Common myeloid progenitor, CD34-positive (primary cell): ENCODE measurements around the gene POMP.

Experiments
- CTCF ChIA-PET: fragments of 350-600 bp; sonication (Branson Sonifier 250); formaldehyde crosslinking; loops from one replicate; lab custom pipeline; 2021; ENCODE audit warnings: antibody characterized with exemption; lab: Charles Lee
- POLR2A ChIA-PET: fragments of 350-600 bp; sonication (Branson Sonifier 250); formaldehyde crosslinking; loops from one replicate; lab custom pipeline; 2021; ENCODE audit warnings: antibody characterized with exemption; lab: Charles Lee
- DNase-seq, 3 donors: peaks; one replicate each; pipeline versions ENCODE4 v3.0.0 to v3.0.0-alpha.2; 2013
- H3K27ac ChIP-seq, 2 experiments: 1 replicate in 1 of 2; 2 replicates in 1 of 2; pipeline ENCODE4 v1.7.0; 2013; ENCODE audit warnings: inconsistent platforms in 2 of 2, low read length in 2 of 2, mild to moderate bottlenecking in 2 of 2, low read depth in 1 of 2, moderate library complexity in 1 of 2; ENCODE audit not compliant: severe bottlenecking in 2 of 2, insufficient read depth in 1 of 2, poor library complexity in 1 of 2
- H3K27me3 ChIP-seq, 5 experiments: replicated peaks in 2 of 5; 1 replicate in 3 of 5; 2 replicates in 2 of 5; pipeline versions ENCODE4 v1.6.1 to v1.7.0; 2013; ENCODE audit warnings: low read length in 4 of 5, mild to moderate bottlenecking in 2 of 5, moderate library complexity in 2 of 5, inconsistent platforms in 1 of 5; ENCODE audit not compliant: insufficient read depth in 5 of 5, control insufficient read depth in 4 of 5
- H3K36me3 ChIP-seq, 4 experiments: 1 replicate in 2 of 4; 2 replicates in 2 of 4; pipeline versions ENCODE4 v1.6.1 to v1.7.0; 2013; ENCODE audit warnings: low read length in 3 of 4, control low read depth in 1 of 4, mild to moderate bottlenecking in 1 of 4; ENCODE audit not compliant: control insufficient read depth in 4 of 4, insufficient read depth in 4 of 4
- H3K4me1 ChIP-seq, 4 experiments: 1 replicate in 3 of 4; 2 replicates in 1 of 4; pipeline versions ENCODE4 v1.6.1 to v1.7.1; 2013; ENCODE audit warnings: low read length in 3 of 4, mild to moderate bottlenecking in 3 of 4, control low read depth in 1 of 4, inconsistent platforms in 1 of 4, moderate library complexity in 1 of 4; ENCODE audit not compliant: control insufficient read depth in 4 of 4, insufficient read depth in 4 of 4; ENCODE audit errors: control extremely low read depth in 1 of 4
- H3K4me3 ChIP-seq, 7 experiments: 1 replicate in 4 of 7; 2 replicates in 3 of 7; pipeline versions ENCODE4 v1.5.1 to v1.7.0; 2013; ENCODE audit warnings: mild to moderate bottlenecking in 7 of 7, low read length in 6 of 7, moderate library complexity in 6 of 7, inconsistent platforms in 2 of 7, low read depth in 2 of 7, control low read depth in 1 of 7; ENCODE audit not compliant: insufficient read depth in 4 of 7, control insufficient read depth in 1 of 7; ENCODE audit errors: extremely low read depth in 1 of 7
- H3K9me3 ChIP-seq, 5 experiments: 1 replicate in 4 of 5; 2 replicates in 1 of 5; pipeline versions ENCODE4 v1.6.1 to v1.7.1; 2013; ENCODE audit warnings: low read length in 4 of 5, mild to moderate bottlenecking in 2 of 5, inconsistent platforms in 1 of 5, low read depth in 1 of 5, moderate library complexity in 1 of 5; ENCODE audit not compliant: control insufficient read depth in 4 of 5, insufficient read depth in 2 of 5; ENCODE audit errors: control extremely low read depth in 1 of 5
- WGBS: methylation state at CpG from one replicate; pipeline ENCODE4 v1.1.5; 2013; ENCODE audit not compliant: insufficient coverage; 5-methylcytosine and 5-hydroxymethylcytosine counted together

POMP gene

DNA sequence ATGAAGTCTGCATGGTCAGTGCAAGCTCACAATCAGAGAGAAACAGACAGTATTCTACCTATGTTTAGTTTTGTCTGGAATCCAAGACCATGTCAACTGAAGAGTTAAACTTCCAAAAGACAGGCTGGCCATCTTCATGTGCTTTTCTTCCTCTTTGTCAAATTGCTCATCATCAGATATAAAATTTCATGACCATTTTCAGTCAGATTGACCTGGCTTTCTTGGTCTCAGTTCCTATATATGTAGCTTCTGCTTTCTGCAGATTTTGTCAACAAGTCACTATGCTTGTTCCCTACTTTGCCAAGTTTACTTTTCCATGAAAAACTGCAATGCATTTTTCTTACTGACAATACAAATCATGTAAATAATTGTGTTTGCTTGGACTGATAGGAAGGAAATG lies 46.0 kb downstream of the POMP start:
- H3K4me1 ChIP-seq = peaks cover 0 to 11% (median 7%) of the 10 kb centered on the region in 4 experiments
- no peaks in the 10 kb centered on the region for H3K9me3 ChIP-seq
- DNase-seq = no peak
- ChIA-PET CTCF (interaction anchor here (1.0 kb wide), 1 partner anchor 13 kb away, joined by 4 read pairs; no protein-coding TSS in a partner anchor), POLR2A (no interaction called here)
- H3K27ac ChIP-seq = no peak overlapping the region
- no peak overlapping the region for H3K4me3 ChIP-seq
- peaks cover 7 to 21% (median 13%) of the 10 kb centered on the region in 4 experiments for H3K36me3 ChIP-seq
- no peaks in the 10 kb centered on the region for H3K27me3 ChIP-seq

GRCh38 chr13:28705461-28706083 lies 46.6 kb downstream of the POMP start:
- no peak for DNase-seq

GRCh38 chr13:28707629-28708427 lies 48.9 kb downstream of the POMP start:
- H3K27ac ChIP-seq = peak overlapping the region in 1 of 2 experiments; percentile 7
- no peaks in the 10 kb centered on the region for H3K9me3 ChIP-seq
- H3K4me1 ChIP-seq = peaks cover 0 to 11% (median 7%) of the 10 kb centered on the region in 4 experiments
- peaks cover 0 to 6% (median 3%) of the 10 kb centered on the region in 4 experiments for H3K36me3 ChIP-seq
- CTCF ChIA-PET = interaction anchor here (0.5 kb wide), 1 partner anchor 8 kb away, joined by 3 read pairs; no protein-coding TSS in a partner anchor
- POLR2A ChIA-PET = no interaction called here
- DNase-seq = peak; percentile 57 to 93 (median 91)
- H3K27me3 ChIP-seq = no peaks in the 10 kb centered on the region
- WGBS = 60% methylated on average over 3 of the region's 5 CpGs
- peak overlapping the region in 1 of 7 experiments; percentile 31 for H3K4me3 ChIP-seq

More at GRCh38 chr13:28705461-28706083, 46.6 kb downstream of the POMP start:
- WGBS = 100% methylated on average over 3 of the region's 5 CpGs
- H3K4me3 ChIP-seq = no peak overlapping the region
- H3K4me1 ChIP-seq = peaks cover 0 to 11% (median 7%) of the 10 kb centered on the region in 4 experiments
- H3K9me3 ChIP-seq = no peaks in the 10 kb centered on the region
- ChIA-PET CTCF (interaction anchor here (1.0 kb wide), 1 partner anchor 12 kb away, joined by 4 read pairs; no protein-coding TSS in a partner anchor), POLR2A (no interaction called here)
- H3K27me3 ChIP-seq = no peaks in the 10 kb centered on the region
- peaks cover 3 to 20% (median 10%) of the 10 kb centered on the region in 4 experiments for H3K36me3 ChIP-seq
- no peak overlapping the region for H3K27ac ChIP-seq

DNA sequence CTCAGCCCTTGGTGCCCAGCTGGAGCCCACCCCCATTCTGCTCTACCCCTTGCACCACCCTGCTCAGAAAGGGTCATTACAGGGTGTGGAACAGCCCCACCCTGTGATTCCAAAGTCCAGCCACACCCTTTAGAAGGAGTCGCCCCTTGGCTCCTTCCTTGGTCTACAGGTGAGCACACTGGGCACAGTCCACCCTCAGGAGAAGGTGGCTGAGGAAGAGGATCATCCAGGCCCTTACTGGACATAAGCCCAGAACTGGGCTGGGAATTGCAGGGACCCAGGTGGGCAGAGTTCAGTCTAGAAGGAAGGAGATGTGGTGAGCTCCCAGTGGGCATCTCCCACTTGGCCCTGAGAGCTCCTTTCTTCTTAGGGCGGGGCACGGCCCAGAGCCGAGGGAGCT lies 51.2 kb downstream of the POMP start:
- ChIA-PET CTCF (interaction anchor here (0.6 to 0.9 kb wide), 2 partner anchors 20 to 30 kb away, joined by 3 to 4 read pairs; no protein-coding TSS in a partner anchor), POLR2A (no interaction called here)
- DNase-seq = no peak
- Histone ChIP-seq H3K36me3 (peaks cover 2 to 8% (median 3%) of the 10 kb centered on the region in 4 experiments), H3K9me3 (no peaks in the 10 kb centered on the region), H3K27ac (no peak overlapping the region), H3K4me3 (no peak overlapping the region), H3K27me3 (no peaks in the 10 kb centered on the region), H3K4me1 (peaks cover 0 to 11% (median 7%) of the 10 kb centered on the region in 4 experiments)
- WGBS = 95% methylated on average over 4 of the region's 4 CpGs

GRCh38 chr13:28714651-28715050 lies 55.7 kb downstream of the POMP start:
- Histone ChIP-seq H3K27ac (no peak overlapping the region), H3K9me3 (no peaks in the 10 kb centered on the region), H3K4me3 (no peak overlapping the region), H3K36me3 (peaks cover 2 to 8% (median 3%) of the 10 kb centered on the region in 4 experiments), H3K4me1 (peaks cover 0 to 21% (median 10%) of the 10 kb centered on the region in 4 experiments), H3K27me3 (no peaks in the 10 kb centered on the region)
- WGBS = 100% methylated on average over 1 of the region's 1 CpG
- ChIA-PET POLR2A (no interaction called here), CTCF (no interaction called here)
- no peak for DNase-seq

DNA sequence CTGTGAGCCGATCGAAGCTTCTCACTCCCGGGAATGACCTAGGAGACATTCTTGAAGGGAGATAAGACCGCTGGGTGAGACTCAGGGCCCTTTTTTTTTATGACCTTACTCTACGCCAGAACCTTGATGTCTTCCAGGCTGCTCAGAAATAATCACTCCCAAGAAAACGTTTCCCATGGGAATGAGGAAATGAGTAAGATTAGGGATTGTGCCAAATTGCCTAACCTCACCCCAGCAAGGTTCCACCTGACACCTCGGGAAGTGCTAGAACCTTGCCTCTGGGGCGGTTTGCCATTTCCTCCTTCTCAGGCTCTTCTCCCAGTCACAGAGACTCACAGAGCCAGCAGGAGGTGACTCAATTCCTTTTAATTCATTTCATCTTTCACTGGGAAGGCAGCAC lies 57.6 kb downstream of the POMP start:
- Histone ChIP-seq H3K4me3 (no peak overlapping the region), H3K27me3 (no peaks in the 10 kb centered on the region), H3K36me3 (peaks cover 0 to 3% (median 2%) of the 10 kb centered on the region in 4 experiments), H3K27ac (no peak overlapping the region), H3K9me3 (no peaks in the 10 kb centered on the region), H3K4me1 (peaks cover 0 to 21% (median 10%) of the 10 kb centered on the region in 4 experiments)
- CTCF ChIA-PET = interaction anchor here (0.7 kb wide), 2 partner anchors 9 to 53 kb away, joined by 3 read pairs; no protein-coding TSS in a partner anchor
- no peak for DNase-seq
- POLR2A ChIA-PET = no interaction called here
- WGBS = 98% methylated on average over 4 of the region's 8 CpGs
